Panc1 (cell line): ENCODE results near the gene FCGR3A. TPM values are rescaled to one million over a fixed set of nuclear protein-coding genes. Genes with fewer than 3 reads are reported as not detected.
"Not testable (repeated sequence)": the region's sequence is repeated elsewhere in the genome, so short reads cannot be mapped to it uniquely, and the experiment has no call there.

Experiments used
- ATAC-seq: fragments of 200-7000 bp; cut with Tn5 transposase; 2 replicates; pipeline ENCODE4 v1.9.1; 2020; ENCODE audit warnings: mild to moderate bottlenecking, moderate library complexity
- BruUV-seq: library from RNA; stranded (reverse); fragments of 400-500 nt; replicated peaks from 2 replicates; lab custom pipeline; 2021; lab: Mats Ljungman, UMichigan
- CTCF ChIA-PET: fragments of 300-600 bp; sonication (Branson Sonifier 250); formaldehyde crosslinking; loops from one replicate; lab custom pipeline; 2022; ENCODE audit warnings: antibody characterized with exemption; lab: Charles Lee
- POLR2A ChIA-PET: fragments of 300-600 bp; sonication (Branson Sonifier 250); formaldehyde crosslinking; loops from one replicate; lab custom pipeline; 2022; ENCODE audit warnings: antibody characterized with exemption; lab: Charles Lee
- DNase-seq: peaks from one replicate; pipeline ENCODE4 v3.0.0-alpha.2; 2010; ENCODE audit warnings: low read depth, low spot score
- H3K27ac ChIP-seq: 2 replicates; pipeline ENCODE4 v1.5.1; 2011; ENCODE audit warnings: mild to moderate bottlenecking, low read length, inconsistent platforms
- H3K27me3 ChIP-seq: fragments of 200-500 bp; sonication (Bioruptor generic); 2 replicates; pipeline ENCODE4 v1.6.0; 2014; ENCODE audit warnings: low read length, inconsistent platforms; ENCODE audit not compliant: control insufficient read depth, insufficient read depth
- H3K36me3 ChIP-seq: fragments of 200-500 bp; sonication (Bioruptor generic); 2 replicates; pipeline ENCODE4 v1.5.1; 2014; ENCODE audit warnings: inconsistent platforms, mild to moderate bottlenecking, low read length, moderate library complexity; ENCODE audit not compliant: control insufficient read depth, insufficient read depth
- H3K4me1 ChIP-seq: 2 replicates; pipeline ENCODE4 v1.5.1; 2011; ENCODE audit warnings: inconsistent platforms, mild to moderate bottlenecking, low read length, moderate library complexity; ENCODE audit not compliant: control insufficient read depth, insufficient read depth
- H3K4me3 ChIP-seq, 2 experiments: 2 replicates each; pipeline ENCODE4 v1.5.1; 2011 to 2012; ENCODE audit warnings: low read depth in 2 of 2, low read length in 2 of 2, mild to moderate bottlenecking in 2 of 2, inconsistent platforms in 1 of 2, moderate library complexity in 1 of 2
- H3K9me3 ChIP-seq: fragments of 200-500 bp; sonication (Bioruptor generic); 2 replicates; pipeline ENCODE4 v1.5.1; 2014; ENCODE audit warnings: low read depth, mild to moderate bottlenecking, inconsistent platforms, low read length, moderate library complexity; ENCODE audit not compliant: control insufficient read depth, insufficient read depth
- in situ Hi-C: cut with HindIII; loops from 2 replicates; pipeline ENCODE4 v1.10.0; 2016; ENCODE audit warnings: low sequenced_read_pairs, low pct_unique_long_range_greater_than_20kb
- intact Hi-C: fragments of 100-400 bp; cut with micrococcal nuclease; formaldehyde crosslinking; loops from one replicate; pipeline ENCODE4 v1.10.0; 2022; ENCODE audit not compliant: unreplicated experiment
- total RNA-seq: library from RNA; stranded (reverse); gene quantifications from one replicate; pipeline ENCODE4 v1.2.1, GENCODE V29; 2021; ENCODE audit not compliant: unreplicated experiment

FCGR3A gene
- total RNA-seq, 1 experiment from 2014 or later: 0.13 TPM

DNA sequence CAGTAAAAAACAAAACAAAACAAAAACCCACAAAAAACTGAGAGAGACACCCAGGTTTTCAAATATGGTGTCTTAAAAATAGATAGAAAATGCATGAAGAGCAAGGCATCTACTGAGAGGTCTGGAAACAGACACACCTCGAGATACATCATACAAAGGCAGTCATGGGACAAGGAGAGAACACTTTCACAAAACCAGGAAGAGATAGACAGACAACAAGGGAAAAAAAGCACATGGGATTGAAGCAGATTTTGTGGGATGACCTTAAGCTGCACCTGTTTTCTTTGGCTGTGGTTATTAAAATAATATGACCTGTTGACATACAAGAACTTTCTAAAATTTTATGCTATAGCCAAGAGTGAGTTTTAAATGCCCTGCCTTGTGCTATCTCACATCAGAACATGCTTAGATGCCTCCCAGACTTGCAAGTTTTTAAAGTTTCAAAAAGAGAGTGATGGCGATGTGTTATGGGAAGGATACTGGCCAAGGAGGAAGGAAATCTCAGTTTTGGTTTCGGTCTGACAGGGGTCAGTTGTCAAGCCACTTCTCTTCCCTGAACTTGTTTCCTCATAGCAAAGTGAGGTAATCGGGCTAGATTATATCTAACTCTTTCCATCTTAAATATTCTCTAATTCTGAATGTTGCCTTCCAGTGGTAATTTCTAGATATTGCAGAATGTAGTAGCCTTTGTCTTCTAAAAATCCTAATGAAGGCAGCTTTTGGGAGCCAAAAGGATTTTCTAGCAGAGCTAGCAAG is 11.5 kb upstream of the FCGR3A start:
- H3K9me3 ChIP-seq, ATAC-seq, BruUV-seq, H3K4me3 ChIP-seq, H3K27ac ChIP-seq, DNase-seq, POLR2A ChIA-PET, H3K36me3 ChIP-seq, CTCF ChIA-PET, in situ Hi-C loops, H3K27me3 ChIP-seq, H3K4me1 ChIP-seq: not testable (repeated sequence)
- intact Hi-C loops: loop anchor here (10.0 kb wide), 1 partner anchor 174 kb away; no protein-coding TSS in a partner anchor

DNA sequence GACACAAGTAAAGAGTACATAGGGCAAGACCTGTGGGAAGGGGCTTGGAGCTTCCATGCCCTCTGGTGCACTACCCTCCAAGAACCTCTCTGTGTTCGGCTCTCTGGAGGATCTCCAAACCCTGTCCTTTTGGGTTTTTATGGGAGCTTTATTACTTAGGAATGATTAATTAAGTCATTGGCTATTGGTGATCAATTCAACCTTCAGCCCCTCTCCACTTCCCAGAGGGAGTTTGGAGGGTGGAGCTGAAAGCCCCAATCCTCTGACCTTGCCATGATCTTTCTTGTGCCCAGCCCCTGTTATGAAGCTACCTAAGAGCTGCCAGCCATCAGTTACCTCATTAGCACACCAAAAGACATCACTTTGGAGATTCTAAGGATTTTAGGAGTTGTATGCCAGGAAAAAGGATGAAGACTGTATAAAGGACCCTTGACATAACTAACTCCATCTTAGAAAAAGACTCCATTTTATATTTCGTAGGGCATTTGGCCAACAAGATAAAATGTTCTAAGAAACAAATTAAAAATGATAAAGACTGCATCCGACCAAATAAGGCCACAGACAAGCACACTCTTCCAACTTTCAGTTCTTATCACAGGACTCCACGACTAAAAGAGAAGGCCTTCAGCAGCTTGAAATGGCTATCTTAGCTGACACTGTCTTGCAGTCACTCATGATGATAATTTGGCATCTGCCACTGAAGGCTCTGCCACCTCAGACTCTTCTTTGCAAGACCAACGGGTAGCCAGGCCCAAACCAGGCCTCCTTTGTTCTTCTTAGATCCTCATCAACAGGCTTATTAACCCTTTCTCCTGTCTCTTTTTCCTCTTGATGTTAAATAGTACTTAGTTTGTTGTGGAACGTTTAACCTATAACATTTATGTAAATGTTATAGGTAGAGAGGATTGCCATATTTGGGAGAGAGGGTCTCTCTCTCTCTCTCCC is 8.2 kb upstream of the FCGR3A start:
- DNase-seq, CTCF ChIA-PET, H3K27me3 ChIP-seq, BruUV-seq, H3K4me1 ChIP-seq, H3K9me3 ChIP-seq, ATAC-seq, intact Hi-C loops, H3K36me3 ChIP-seq, H3K27ac ChIP-seq, H3K4me3 ChIP-seq, in situ Hi-C loops, POLR2A ChIA-PET: not testable (repeated sequence)

DNA sequence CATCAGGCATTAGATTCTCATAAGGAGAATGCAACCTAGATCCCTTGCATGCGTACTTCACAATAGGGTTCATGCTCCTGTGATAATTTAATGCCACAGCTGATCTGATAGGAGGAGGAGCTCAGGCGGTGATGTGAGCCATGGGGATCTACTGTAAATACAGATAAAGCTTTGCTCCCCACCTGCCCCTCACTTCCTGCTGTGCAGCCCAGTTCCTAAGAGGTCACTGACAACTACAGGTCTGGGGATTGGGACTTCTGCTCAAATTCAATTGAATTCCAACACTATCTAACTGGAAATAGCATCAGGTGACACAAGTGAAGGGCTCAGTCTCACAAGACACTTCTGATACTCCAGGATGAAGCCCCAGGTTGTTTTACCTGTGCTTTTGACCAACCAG is 7.4 kb upstream of the FCGR3A start:
- intact Hi-C loops, H3K36me3 ChIP-seq, POLR2A ChIA-PET, CTCF ChIA-PET, H3K4me3 ChIP-seq, ATAC-seq, H3K9me3 ChIP-seq, H3K4me1 ChIP-seq, in situ Hi-C loops, DNase-seq, H3K27ac ChIP-seq, BruUV-seq, H3K27me3 ChIP-seq: not testable (repeated sequence)

DNA sequence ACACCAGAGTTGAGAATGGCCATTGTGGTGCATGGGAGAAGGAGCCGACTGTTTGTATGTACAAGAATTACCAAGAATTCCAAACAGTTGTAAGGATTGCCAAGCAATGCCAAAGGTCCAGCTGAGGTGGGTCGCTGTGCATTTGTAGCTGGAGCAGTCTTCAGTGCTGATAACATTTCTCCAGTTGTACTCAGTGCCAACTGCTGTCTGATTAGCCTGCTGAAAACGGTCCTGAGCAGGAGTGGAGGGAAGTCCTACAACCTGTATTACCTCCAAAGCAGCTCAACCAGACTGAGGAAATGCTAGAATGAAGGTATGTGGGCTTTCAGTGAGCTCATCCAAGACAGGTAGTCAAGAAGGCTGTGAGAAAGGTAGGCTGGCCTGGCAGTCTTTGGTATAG is 6.5 kb upstream of the FCGR3A start:
- H3K36me3 ChIP-seq, H3K9me3 ChIP-seq, DNase-seq, in situ Hi-C loops, H3K27ac ChIP-seq, BruUV-seq, intact Hi-C loops, H3K27me3 ChIP-seq, CTCF ChIA-PET, H3K4me3 ChIP-seq, ATAC-seq, H3K4me1 ChIP-seq, POLR2A ChIA-PET: not testable (repeated sequence)

DNA sequence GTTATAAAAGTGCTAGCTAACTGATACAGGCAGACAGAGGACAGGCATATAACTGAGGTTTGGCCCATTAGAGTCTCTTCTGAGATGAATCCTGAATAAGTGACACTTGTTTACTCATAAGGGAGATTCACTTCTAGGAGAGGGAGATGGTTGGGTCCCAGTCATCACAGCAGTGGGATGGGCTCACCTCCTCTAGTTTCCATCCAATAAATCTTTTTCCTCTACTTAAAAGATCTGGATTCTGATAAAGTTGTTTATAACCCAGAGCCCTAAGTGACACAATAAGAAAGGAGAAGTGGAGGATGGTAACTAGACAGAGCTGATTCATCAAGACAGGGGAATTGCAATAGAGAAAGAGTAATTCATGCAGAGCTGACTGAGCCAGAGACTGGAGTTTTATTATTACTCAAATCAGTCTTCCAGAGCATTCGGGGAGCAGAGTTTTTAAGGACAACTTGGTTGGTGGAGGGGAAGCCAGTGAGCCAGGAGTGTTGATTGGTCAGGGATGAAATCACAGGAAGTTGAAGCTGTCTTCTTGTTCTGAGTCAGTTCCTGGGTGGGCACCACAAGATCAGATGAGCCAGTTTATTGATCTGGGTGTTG is 5.3 kb upstream of the FCGR3A start:
- CTCF ChIA-PET, H3K9me3 ChIP-seq, H3K36me3 ChIP-seq, ATAC-seq, DNase-seq, POLR2A ChIA-PET, in situ Hi-C loops, intact Hi-C loops, H3K4me3 ChIP-seq, BruUV-seq, H3K4me1 ChIP-seq, H3K27ac ChIP-seq, H3K27me3 ChIP-seq: not testable (repeated sequence)

DNA sequence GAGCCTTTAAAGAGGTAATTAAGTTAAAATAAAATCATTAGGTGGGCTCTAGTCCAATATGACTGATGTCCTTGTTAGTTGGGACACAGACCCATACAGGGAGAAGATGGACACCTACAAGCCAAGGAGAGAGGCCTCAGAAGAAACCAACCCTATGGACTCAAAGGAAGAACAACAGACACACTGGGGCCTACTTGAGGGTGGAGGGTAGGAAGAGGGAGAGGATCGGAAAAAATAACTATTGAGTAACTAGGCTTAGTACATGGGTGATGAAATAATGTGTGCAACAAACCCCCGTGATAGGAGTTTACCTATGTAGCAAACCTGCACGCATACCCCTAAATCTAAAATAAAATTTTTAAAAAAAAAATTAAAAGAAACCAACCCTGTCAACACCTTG is 4.7 kb upstream of the FCGR3A start:
- H3K4me1 ChIP-seq, H3K4me3 ChIP-seq, intact Hi-C loops, in situ Hi-C loops, H3K36me3 ChIP-seq, H3K27ac ChIP-seq, CTCF ChIA-PET, DNase-seq, H3K27me3 ChIP-seq, ATAC-seq, H3K9me3 ChIP-seq, POLR2A ChIA-PET, BruUV-seq: not testable (repeated sequence)

DNA sequence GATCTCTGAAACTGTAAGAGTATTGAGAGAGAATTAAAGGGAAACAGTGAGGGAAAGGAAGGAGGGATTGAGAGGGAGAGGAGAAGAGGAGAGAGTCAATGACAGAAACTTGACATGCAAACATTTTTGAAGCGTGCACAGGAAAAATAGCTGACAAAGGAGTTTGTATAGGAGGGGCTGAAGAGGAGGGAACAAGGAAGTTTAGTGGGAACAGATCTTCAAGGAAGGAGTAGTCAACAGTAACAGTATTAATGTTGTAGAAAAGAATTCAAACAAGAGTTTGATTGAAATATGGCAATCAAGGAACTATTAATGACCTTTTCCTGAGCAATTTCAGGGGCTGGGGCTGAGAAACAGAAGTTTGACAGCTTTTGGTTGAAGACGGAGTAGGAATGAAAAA is 4.0 kb upstream of the FCGR3A start:
- not testable (repeated sequence) for H3K27me3 ChIP-seq, ATAC-seq

More for the DNA sequence above, 4.0 kb upstream of the FCGR3A start:
- H3K27ac ChIP-seq, intact Hi-C loops, CTCF ChIA-PET, POLR2A ChIA-PET, H3K9me3 ChIP-seq, H3K4me1 ChIP-seq, BruUV-seq, DNase-seq, H3K4me3 ChIP-seq, in situ Hi-C loops, H3K36me3 ChIP-seq: not testable (repeated sequence)
